ENCODE measurements around the gene DUSP9.
"Not testable (repeated sequence)": the region's sequence is repeated elsewhere in the genome, so short reads cannot be mapped to it uniquely, and the experiment has no call there.

The DUSP9 gene

GRCh38 chrX:153688911-153689590, 42.0 kb downstream of the DUSP9 start:
- Histone ChIP-seq H3F3A (ENCODE audit: control insufficient read depth, insufficient read depth) (no peaks in the 10 kb centered on the region), H4K20me1 (ENCODE audit: control insufficient read depth, insufficient read depth, low read depth, low read length) (no peaks in the 10 kb centered on the region), H3K4me2 (ENCODE audit: low read length) (no peak overlapping the region), H3K27me3 (ENCODE audit: control insufficient read depth, low read length) (no peaks in the 10 kb centered on the region), H3K4me3 (ENCODE audit: low read length) (no peak overlapping the region), H3K9me2 (replicated peaks; ENCODE audit: control insufficient read depth, low read length) (no peaks in the 10 kb centered on the region), H3K4me1 (ENCODE audit: control insufficient read depth, low read length) (peaks cover 4% of the 10 kb centered on the region; the same call in 1 of the 2 replicates), H3K27ac (ENCODE audit: low read depth, low read length) (no peak overlapping the region), H3K36me3 (ENCODE audit: control insufficient read depth, low read length) (no peaks in the 10 kb centered on the region), H3K9me3 (ENCODE audit: control insufficient read depth, insufficient read depth, low read length) (no peaks in the 10 kb centered on the region), H3K79me2 (ENCODE audit: control insufficient read depth, low read length) (no peaks in the 10 kb centered on the region)
- TF ChIP-seq EZH2phosphoT487 (IDR thresholded peaks at IDR 0.05; ENCODE audit: borderline replicate concordance, low read length) (no peak), CTCF (IDR thresholded peaks at IDR 0.05; ENCODE audit: low read depth, low read length, poor library complexity, severe bottlenecking) (no peak)

GRCh38 chrX:153689654-153690465, 42.9 kb downstream of the DUSP9 start:
- Histone ChIP-seq H3K9me3 (ENCODE audit: control insufficient read depth, insufficient read depth, low read length) (no peaks in the 10 kb centered on the region), H3K79me2 (ENCODE audit: control insufficient read depth, low read length) (no peaks in the 10 kb centered on the region), H3K27me3 (ENCODE audit: control insufficient read depth, low read length) (no peaks in the 10 kb centered on the region), H3K36me3 (ENCODE audit: control insufficient read depth, low read length) (no peaks in the 10 kb centered on the region), H3K9me2 (replicated peaks; ENCODE audit: control insufficient read depth, low read length) (no peaks in the 10 kb centered on the region), H3K4me2 (ENCODE audit: low read length) (no peak overlapping the region), H3K27ac (ENCODE audit: low read depth, low read length) (no peak overlapping the region), H3K4me1 (ENCODE audit: control insufficient read depth, low read length) (peaks cover 4% of the 10 kb centered on the region; the same call in 1 of the 2 replicates), H3F3A (ENCODE audit: control insufficient read depth, insufficient read depth) (no peaks in the 10 kb centered on the region), H3K4me3 (ENCODE audit: low read length) (no peak overlapping the region), H4K20me1 (ENCODE audit: control insufficient read depth, insufficient read depth, low read depth, low read length) (no peaks in the 10 kb centered on the region)
- TF ChIP-seq CTCF (IDR thresholded peaks at IDR 0.05; ENCODE audit: low read depth, low read length, poor library complexity, severe bottlenecking) (no peak), EZH2phosphoT487 (IDR thresholded peaks at IDR 0.05; ENCODE audit: borderline replicate concordance, low read length) (no peak)

GRCh38 chrX:153690466-153690865, 43.5 kb downstream of the DUSP9 start:
- H3K27me3 ChIP-seq (ENCODE audit: control insufficient read depth, low read length) = no peaks in the 10 kb centered on the region
- H3K4me1 ChIP-seq (ENCODE audit: control insufficient read depth, low read length) = peaks cover 4% of the 10 kb centered on the region; the same call in 1 of the 2 replicates
- H3K4me2 ChIP-seq (ENCODE audit: low read length) = no peak overlapping the region
- H3K4me3 ChIP-seq (ENCODE audit: low read length) = no peak overlapping the region
- no peaks in the 10 kb centered on the region for H3F3A ChIP-seq (ENCODE audit: control insufficient read depth, insufficient read depth)
- no peaks in the 10 kb centered on the region for H3K36me3 ChIP-seq (ENCODE audit: control insufficient read depth, low read length)
- no peaks in the 10 kb centered on the region for H4K20me1 ChIP-seq (ENCODE audit: control insufficient read depth, insufficient read depth, low read depth, low read length)
- H3K9me2 ChIP-seq (replicated peaks; ENCODE audit: control insufficient read depth, low read length) = no peaks in the 10 kb centered on the region
- TF ChIP-seq EZH2phosphoT487 (IDR thresholded peaks at IDR 0.05; ENCODE audit: borderline replicate concordance, low read length) (no peak), CTCF (IDR thresholded peaks at IDR 0.05; ENCODE audit: low read depth, low read length, poor library complexity, severe bottlenecking) (no peak)
- H3K79me2 ChIP-seq (ENCODE audit: control insufficient read depth, low read length) = no peaks in the 10 kb centered on the region
- no peak overlapping the region for H3K27ac ChIP-seq (ENCODE audit: low read depth, low read length)
- H3K9me3 ChIP-seq (ENCODE audit: control insufficient read depth, insufficient read depth, low read length) = no peaks in the 10 kb centered on the region

- not testable (repeated sequence) for H3K4me2 ChIP-seq (ENCODE audit: low read length); H3K9me2 ChIP-seq (replicated peaks; ENCODE audit: control insufficient read depth, low read length); H3K79me2 ChIP-seq (ENCODE audit: control insufficient read depth, low read length); H3F3A ChIP-seq (ENCODE audit: control insufficient read depth, insufficient read depth); H3K36me3 ChIP-seq (ENCODE audit: control insufficient read depth, low read length); H3K9me3 ChIP-seq (ENCODE audit: control insufficient read depth, insufficient read depth, low read length); H3K27me3 ChIP-seq (ENCODE audit: control insufficient read depth, low read length); H3K4me3 ChIP-seq (ENCODE audit: low read length); H3K4me1 ChIP-seq (ENCODE audit: control insufficient read depth, low read length); H3K27ac ChIP-seq (ENCODE audit: low read depth, low read length); H4K20me1 ChIP-seq (ENCODE audit: control insufficient read depth, insufficient read depth, low read depth, low read length)
These were observed 44.2 kb downstream of the DUSP9 start for GRCh38 chrX:153691032-153691827.

All from DOHH2 (cell line).